H1 (cell line): ENCODE measurements around the gene DENND10. TPM values are rescaled to one million over a fixed set of nuclear protein-coding genes. Genes with fewer than 3 reads are reported as not detected.

Experiments used
- CTCF ChIA-PET: fragments of 300-600 bp; sonication (Branson Sonifier 250); formaldehyde crosslinking; loops from one replicate; lab custom pipeline; 2021; ENCODE audit not compliant: partially characterized antibody; lab: Charles Lee
- POLR2A ChIA-PET: fragments of 300-600 bp; sonication (Branson Sonifier 250); formaldehyde crosslinking; loops from one replicate; lab custom pipeline; 2021; ENCODE audit warnings: inconsistent platforms; ENCODE audit not compliant: partially characterized antibody; lab: Charles Lee
- DNase-seq, 2 experiments: peaks; one replicate each; pipeline versions ENCODE4 v3.0.0 to v3.0.0-alpha.2; 2010 to 2022; ENCODE audit warnings: low spot score in 2 of 2, low read depth in 1 of 2, mixed read lengths in 1 of 2
- FAIRE-seq: peaks from 2 replicates; lab custom pipeline; 2011; peaks lifted over from hg19 to GRCh38; lab: Jason Lieb, UNC
- H2AFZ ChIP-seq: 2 replicates; pipeline ENCODE4 v1.8.1; 2012; ENCODE audit warnings: low read length, inconsistent platforms
- H2AK5ac ChIP-seq: 2 replicates; pipeline ENCODE4 v1.6.1; 2013; ENCODE audit warnings: low read depth, low read length
- H2BK120ac ChIP-seq: replicated peaks from 2 replicates; pipeline ENCODE3; 2013; ENCODE audit warnings: low read depth, low read length, inconsistent platforms
- H2BK12ac ChIP-seq: 2 replicates; pipeline ENCODE4 v1.6.1; 2013; ENCODE audit warnings: low read depth, low read length
- H2BK15ac ChIP-seq: 2 replicates; pipeline ENCODE4 v1.6.1; 2013; ENCODE audit warnings: low read length
- H2BK20ac ChIP-seq: 2 replicates; pipeline ENCODE4 v1.6.1; 2013; ENCODE audit warnings: low read length
- H2BK5ac ChIP-seq: 2 replicates; pipeline ENCODE4 v1.6.1; 2013; ENCODE audit warnings: low read depth, low read length
- H3K14ac ChIP-seq: 2 replicates; pipeline ENCODE4 v1.6.1; 2013; ENCODE audit warnings: inconsistent platforms; ENCODE audit not compliant: insufficient read length
- H3K18ac ChIP-seq: 2 replicates; pipeline ENCODE4 v1.6.1; 2013; ENCODE audit warnings: low read length; ENCODE audit errors: extremely low read depth
- H3K23ac ChIP-seq: 2 replicates; pipeline ENCODE4 v1.6.1; 2013; ENCODE audit warnings: inconsistent platforms; ENCODE audit not compliant: insufficient read length
- H3K23me2 ChIP-seq: 2 replicates; pipeline ENCODE4 v1.6.1; 2013; ENCODE audit warnings: low read depth, low read length
- H3K27ac ChIP-seq: 2 replicates; pipeline ENCODE4 v1.6.1; 2011; ENCODE audit warnings: low read depth, low read length, inconsistent platforms
- H3K27me3 ChIP-seq, 4 experiments: replicated peaks in 1 of 4; 1 replicate in 1 of 4; 2 replicates in 3 of 4; pipeline versions ENCODE4 v1.6.1 to v1.8.1; 2011 to 2013; ENCODE audit warnings: low read length in 3 of 4, mild to moderate bottlenecking in 3 of 4, inconsistent platforms in 2 of 4, mixed read lengths in 2 of 4, moderate library complexity in 1 of 4; ENCODE audit not compliant: control insufficient read depth in 3 of 4, insufficient read depth in 3 of 4; ENCODE audit errors: extremely low read depth in 1 of 4
- H3K36me3 ChIP-seq, 4 experiments: 2 replicates each; pipeline versions ENCODE4 v1.6.1 to v1.8.1; 2011 to 2013; ENCODE audit warnings: mild to moderate bottlenecking in 4 of 4, low read length in 3 of 4, moderate library complexity in 2 of 4, control low read depth in 1 of 4, inconsistent platforms in 1 of 4; ENCODE audit not compliant: insufficient read depth in 4 of 4, control insufficient read depth in 2 of 4
- H3K4ac ChIP-seq: replicated peaks from 2 replicates; pipeline ENCODE3; 2013; ENCODE audit warnings: low read length, low read depth, mixed read lengths, inconsistent platforms; ENCODE audit not compliant: insufficient read length
- H3K4me1 ChIP-seq, 4 experiments: replicated peaks in 1 of 4; 1 replicate in 1 of 4; 2 replicates in 3 of 4; pipeline versions ENCODE4 v1.6.1 to v1.8.1; 2011 to 2013; ENCODE audit warnings: low read length in 3 of 4, inconsistent platforms in 2 of 4, mixed read lengths in 1 of 4; ENCODE audit not compliant: insufficient read depth in 4 of 4, control insufficient read depth in 3 of 4
- H3K4me2 ChIP-seq, 2 experiments: 2 replicates each; pipeline versions ENCODE4 v1.6.1 to v1.8.1; 2011 to 2013; ENCODE audit warnings: low read depth in 2 of 2, low read length in 2 of 2, control low read depth in 1 of 2, inconsistent platforms in 1 of 2, mild to moderate bottlenecking in 1 of 2; ENCODE audit not compliant: insufficient read depth in 1 of 2
- H3K4me3 ChIP-seq, 4 experiments: fragments of 200-600, 300-600 bp in 1 of 4; sonication (generic), shearing (Covaris generic), sonication (Bioruptor Twin) in 1 of 4; 2 replicates each; pipeline versions ENCODE4 v1.5.1 to v1.8.1; 2011 to 2016; ENCODE audit warnings: low read length in 4 of 4, low read depth in 3 of 4, control low read depth in 2 of 4, inconsistent platforms in 2 of 4, mild to moderate bottlenecking in 2 of 4, mixed read lengths in 1 of 4, moderate library complexity in 1 of 4; ENCODE audit not compliant: insufficient read depth in 2 of 4; ENCODE audit errors: extremely low read depth in 1 of 4
- H3K56ac ChIP-seq: replicated peaks from 2 replicates; pipeline ENCODE3; 2013; ENCODE audit warnings: low read depth, mild to moderate bottlenecking, mixed read lengths, low read length, inconsistent platforms; ENCODE audit not compliant: insufficient read length
- H3K79me1 ChIP-seq: 2 replicates; pipeline ENCODE4 v1.6.1; 2013; ENCODE audit warnings: low read depth, low read length, control low read depth
- H3K79me2 ChIP-seq, 2 experiments: 2 replicates each; pipeline versions ENCODE4 v1.6.1 to v1.8.1; 2012 to 2013; ENCODE audit warnings: low read length in 2 of 2, mild to moderate bottlenecking in 2 of 2, inconsistent platforms in 1 of 2; ENCODE audit not compliant: insufficient read depth in 2 of 2, control insufficient read depth in 1 of 2
- H3K9ac ChIP-seq, 4 experiments: replicated peaks in 1 of 4; 1 replicate in 1 of 4; 2 replicates in 3 of 4; pipeline versions ENCODE4 v1.6.1 to v1.8.1; 2011 to 2013; ENCODE audit warnings: low read depth in 3 of 4, low read length in 3 of 4, control low read depth in 2 of 4, mild to moderate bottlenecking in 2 of 4, moderate library complexity in 2 of 4, inconsistent platforms in 1 of 4; ENCODE audit errors: extremely low read depth in 1 of 4
- H3K9me3 ChIP-seq, 2 experiments: 2 replicates each; pipeline versions ENCODE4 v1.6.1 to v1.8.1; 2012 to 2013; ENCODE audit warnings: mild to moderate bottlenecking in 2 of 2, moderate library complexity in 2 of 2, control low read depth in 1 of 2, inconsistent platforms in 1 of 2, low read depth in 1 of 2, low read length in 1 of 2, mixed read lengths in 1 of 2; ENCODE audit not compliant: insufficient read depth in 2 of 2
- H4K20me1 ChIP-seq, 2 experiments: replicated peaks in 1 of 2; 2 replicates each; pipeline versions ENCODE3 to v1.8.1; 2011 to 2013; ENCODE audit warnings: inconsistent platforms in 2 of 2, low read length in 2 of 2, mild to moderate bottlenecking in 1 of 2; ENCODE audit not compliant: insufficient read depth in 2 of 2, control insufficient read depth in 1 of 2
- H4K5ac ChIP-seq: 2 replicates; pipeline ENCODE4 v1.6.1; 2013; ENCODE audit warnings: low read length, low read depth, mixed read lengths, inconsistent platforms; ENCODE audit not compliant: insufficient read length
- H4K8ac ChIP-seq: 2 replicates; pipeline ENCODE4 v1.8.0; 2013; ENCODE audit warnings: mild to moderate bottlenecking, moderate library complexity, low read length, inconsistent platforms; ENCODE audit not compliant: insufficient read depth; ENCODE audit errors: extremely low read depth
- H4K91ac ChIP-seq: replicated peaks from 2 replicates; pipeline ENCODE3; 2013; ENCODE audit warnings: low read length, mixed read lengths, inconsistent platforms; ENCODE audit not compliant: insufficient read length
- BACH1 ChIP-seq: IDR thresholded peaks from 2 replicates; pipeline ENCODE4 v1.6.1; 2012; ENCODE audit warnings: low read length, improper control_type of control experiment
- CREB1 ChIP-seq: IDR thresholded peaks from 2 replicates; pipeline ENCODE4 v1.6.1; 2012; ENCODE audit warnings: inconsistent platforms
- EGR1 ChIP-seq: IDR thresholded peaks from 2 replicates; pipeline ENCODE4 v1.6.1; 2011; ENCODE audit warnings: low read depth, low read length, borderline replicate concordance
- FOSL1 ChIP-seq: IDR thresholded peaks from 2 replicates; pipeline ENCODE4 v1.6.1; 2011; ENCODE audit warnings: mild to moderate bottlenecking, low read depth, low read length, moderate library complexity; ENCODE audit not compliant: insufficient read depth
- SP2 ChIP-seq: IDR thresholded peaks from 2 replicates; pipeline ENCODE4 v1.6.1; 2012; ENCODE audit warnings: mild to moderate bottlenecking, low read length, inconsistent platforms
- SRF ChIP-seq: IDR thresholded peaks from 2 replicates; pipeline ENCODE4 v1.6.1; 2011; ENCODE audit warnings: mild to moderate bottlenecking, low read depth, low read length, moderate library complexity
- WGBS, 2 experiments: shearing (Covaris generic) in 1 of 2; methylation state at CpG; one replicate each; pipeline versions ENCODE4 v1.1.6 to v1.1.7; 2013 to 2015; ENCODE audit warnings: low lambda C conversion rate in 2 of 2, mixed read lengths in 2 of 2, inconsistent platforms in 1 of 2, low coverage in 1 of 2, missing lambda C conversion rate in 1 of 2; ENCODE audit not compliant: insufficient replicate concordance in 2 of 2, insufficient coverage in 1 of 2, insufficient read length in 1 of 2; ENCODE audit errors: extremely low coverage in 1 of 2, missing lambda C conversion rate in 1 of 2; 5-methylcytosine and 5-hydroxymethylcytosine counted together
- polyA plus RNA-seq, 7 experiments: library from polyadenylated mRNA; depleted of rRNA in 3 of 7; stranded (reverse) in 5 of 7; unstranded in 2 of 7; fragments of >200 nt in 5 of 7; fragments of 200-250 nt in 2 of 7; gene quantifications; 1 replicate in 5 of 7; 2 replicates in 1 of 7; 4 replicates in 1 of 7; pipeline versions ENCODE4 v1.2.1 to v1.2.3, GENCODE V29; 2011 to 2013; ENCODE audit warnings: missing spikeins in 2 of 7, mixed read lengths in 2 of 7
- total RNA-seq: library from RNA; stranded (reverse); fragmentation: NEBNext Ultra II Directional; extraction: Animal tissue kit (Norgen Biotek cat#: 25700); gene quantifications from 2 replicates; pipeline ENCODE4 v1.2.1, GENCODE V29; 2021

The DENND10 gene
- total and polyA plus RNA-seq, 2 of the 8 experiments (the other 6 are each of a cell fraction or from before 2014, with no cell fraction given): 49.3 to 64.4 TPM

DNA sequence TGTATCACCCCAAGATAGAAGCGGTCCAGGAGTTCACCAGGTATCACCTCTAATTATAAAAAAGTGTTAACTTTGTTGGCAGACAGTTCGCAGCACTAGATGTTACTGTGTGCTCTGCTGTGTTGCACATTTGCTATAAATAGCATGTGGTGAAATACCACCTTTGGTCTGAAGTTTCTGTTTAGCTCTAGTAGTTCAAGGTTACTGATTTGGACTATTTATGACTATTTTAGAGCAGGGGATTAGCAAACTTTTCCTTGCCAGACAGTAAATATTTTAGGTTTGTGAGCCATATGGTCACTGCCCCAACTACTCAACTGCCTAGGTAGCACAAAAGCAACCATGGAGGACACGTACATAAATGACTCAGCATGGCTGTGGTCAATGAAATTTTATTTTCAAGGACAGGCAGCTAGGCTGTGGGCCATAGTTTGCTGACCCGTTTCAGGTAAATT is 16.5 kb downstream of the DENND10 start:
- WGBS, 2 experiments: 89% methylated on average over 4 of the region's 4 CpGs; no CpG with 5 or more reads in 1 of the 2 experiments
- no peak overlapping the region for H2AK5ac ChIP-seq
- H2BK20ac ChIP-seq: no peak overlapping the region
- POLR2A ChIA-PET: interaction anchor here (0.6 kb wide), 1 partner anchor 487 kb away, joined by 3 read pairs; no protein-coding TSS in a partner anchor
- no peak overlapping the region for H3K18ac ChIP-seq
- H3K9me3 ChIP-seq: no peaks in the 10 kb centered on the region
- no peak overlapping the region for H4K91ac ChIP-seq
- H3K23ac ChIP-seq: no peak overlapping the region
- TF ChIP-seq BACH1 (no peak), SRF (no peak), CREB1 (no peak), SP2 (no peak), EGR1 (no peak), FOSL1 (no peak)
- no peak overlapping the region for H3K4me3 ChIP-seq
- CTCF ChIA-PET: interaction anchor here (0.6 to 0.7 kb wide), 2 partner anchors 73 to 406 kb away, joined by 5 to 6 read pairs; no protein-coding TSS in a partner anchor
- FAIRE-seq: no peak
- no peak overlapping the region for H3K4ac ChIP-seq
- H2BK12ac ChIP-seq: no peak overlapping the region
- no peak overlapping the region for H3K14ac ChIP-seq
- H2BK120ac ChIP-seq: no peak overlapping the region
- no peak for DNase-seq
- no peak overlapping the region for H2AFZ ChIP-seq
- no peaks in the 10 kb centered on the region for H3K79me1 ChIP-seq
- peaks cover 11 to 64% (median 39%) of the 10 kb centered on the region in 4 experiments for H3K36me3 ChIP-seq
- no peaks in the 10 kb centered on the region for H3K79me2 ChIP-seq
- H3K56ac ChIP-seq: no peak overlapping the region
- H3K4me2 ChIP-seq: no peak overlapping the region
- no peak overlapping the region for H2BK5ac ChIP-seq
- H3K9ac ChIP-seq: no peak overlapping the region
- no peak overlapping the region for H3K27ac ChIP-seq
- no peak overlapping the region for H2BK15ac ChIP-seq
- no peaks in the 10 kb centered on the region for H4K20me1 ChIP-seq
- H4K5ac ChIP-seq: no peak overlapping the region
- H3K27me3 ChIP-seq: no peaks in the 10 kb centered on the region
- no peaks in the 10 kb centered on the region for H3K4me1 ChIP-seq
- H3K23me2 ChIP-seq: no peaks in the 10 kb centered on the region
- no peak overlapping the region for H4K8ac ChIP-seq
